Heart left ventricle (tissue), 16 donors: Measurements from ENCODE around the gene CHIT1. TPM values are rescaled to one million over a fixed set of nuclear protein-coding genes. Genes with fewer than 3 reads are reported as not detected.
"Not testable (repeated sequence)": the region's sequence is repeated elsewhere in the genome, so short reads cannot be mapped to it uniquely, and the experiment has no call there.

ENCODE experiments used
- ATAC-seq, 4 donors: fragments of 200-7000 bp; cut with Tn5 transposase; one replicate each; pipeline ENCODE4 v1.9.1; 2020 to 2022; ENCODE audit warnings: moderate library complexity in 4 of 4, mild to moderate bottlenecking in 3 of 4, moderate number of reproducible peaks in 1 of 4
- DNase-seq, 5 donors: peaks; one replicate each; pipeline ENCODE4 v3.0.0-alpha.2; 2020
- H3K27ac ChIP-seq, 12 donors: fragments of 200-600 bp; sonication (generic) in 4 of 12; one replicate each; pipeline versions ENCODE4 v1.5.0 to v1.8.0; 2016 to 2022; ENCODE audit warnings: mild to moderate bottlenecking in 2 of 12
- H3K27me3 ChIP-seq, 9 donors: fragments of 200-600 bp; sonication (generic) in 2 of 9; one replicate each; pipeline versions ENCODE4 v1.5.1 to v1.8.0; 2016 to 2022; ENCODE audit warnings: mild to moderate bottlenecking in 3 of 9
- H3K36me3 ChIP-seq, 9 donors: fragments of 200-600 bp; sonication (generic) in 2 of 9; one replicate each; pipeline versions ENCODE4 v1.5.0 to v1.8.0; 2018 to 2022; ENCODE audit warnings: mild to moderate bottlenecking in 2 of 9
- H3K4me1 ChIP-seq, 12 donors: fragments of 200-600 bp; sonication (generic) in 4 of 12; one replicate each; pipeline versions ENCODE4 v1.5.0 to v1.8.0; 2016 to 2022; ENCODE audit warnings: mild to moderate bottlenecking in 3 of 12
- H3K4me3 ChIP-seq, 12 donors: fragments of 200-600 bp; sonication (generic) in 4 of 12; one replicate each; pipeline versions ENCODE4 v1.5.0 to v1.8.0; 2017 to 2022; ENCODE audit warnings: mild to moderate bottlenecking in 9 of 12, moderate library complexity in 4 of 12
- H3K9me3 ChIP-seq, 12 donors: fragments of 200-600 bp; sonication (generic) in 4 of 12; one replicate each; pipeline versions ENCODE4 v1.5.0 to v1.8.0; 2016 to 2022; ENCODE audit warnings: mild to moderate bottlenecking in 1 of 12
- CTCF ChIP-seq, 12 donors: fragments of 200-600 bp; sonication (generic) in 4 of 12; IDR thresholded peaks; one replicate each; pipeline versions ENCODE4 v1.5.0 to v1.8.0; 2018 to 2022; ENCODE audit warnings: antibody characterized with exemption in 12 of 12, mild to moderate bottlenecking in 5 of 12
- POLR2A ChIP-seq, 2 donors: fragments of 450-650 bp; IDR thresholded peaks; one replicate each; pipeline ENCODE4 v1.6.1; 2017; ENCODE audit warnings: antibody characterized with exemption in 2 of 2, mild to moderate bottlenecking in 2 of 2, moderate library complexity in 2 of 2
- WGBS, 4 donors: extraction: QIAGEN DNeasy Blood & Tissue Kit in 2 of 4; methylation state at CpG; one replicate each; pipeline versions ENCODE4 v1.1.5 to v1.1.7; 2013 to 2018; 5-methylcytosine and 5-hydroxymethylcytosine counted together
- intact Hi-C, 10 donors: fragments of 100-400 bp; cut with DNase I; formaldehyde crosslinking; loops; one replicate each; pipeline versions ENCODE4 v1.11.1 to v1.14.2; 2022
- polyA plus RNA-seq, 2 donors: library from polyadenylated mRNA; stranded (reverse); fragments of 200-250 nt; gene quantifications; one replicate each; pipeline ENCODE4 v1.2.3, GENCODE V29; 2013
- total RNA-seq, 9 donors: library from RNA; depleted of rRNA in 2 of 9; stranded (reverse); fragments of >200 nt in 2 of 9; fragmentation: NEBNext Ultra II Directional in 3 of 9; extraction: Animal tissue kit (Norgen Biotek cat#: 25700) in 3 of 9; gene quantifications; one replicate each; pipeline versions ENCODE4 v1.1.0 to v1.2.4, GENCODE V29; 2016 to 2023
- donor health status: ischemic (EF 13 %, LVEDD 7.1; RV severe dilation, severe dysfunction).
- donor health status: healthy with polysubstance abuse.
- donor health status: DM: no; HTN: yes; CAD: no.
- donor health status: DM: no; HTN: no; CAD: no.
- donor health status: ischemic (EF 25% LVEDD 6.9; RV normal size, moderate dysfunction).
- donor health status: ischemic (EF 25% LVEDD 5.7; RV mildly dilated, moderate dysfunction).
- donor health status: healthy.
- donor health status: DM: yes; HTN: yes; CAD: no.
- donor health status: ischemic (EF 35%, LVEDD 5.7; RV mildly dilated, moderate dysfunction).
- donor health status: nonischemic (EF 11% LVEDD 7.7; RV severe dilation, severe dysfunction).
- donor health status: DM: yes; HTN: yes; CAD: no.
- donor health status: PGD.
- donor health status: ischemic (EF 29% LVEDD 5.4; RV normal size, mild dysfunction).
- donor health status: nonischemic (EF 23%, LVEDD 6.1; RV moderate dilation, normal function).

The CHIT1 gene
- total and polyA plus RNA-seq, 11 donors: 0.05 to 1.7 (median 0.22) TPM; not detected in 6

DNA sequence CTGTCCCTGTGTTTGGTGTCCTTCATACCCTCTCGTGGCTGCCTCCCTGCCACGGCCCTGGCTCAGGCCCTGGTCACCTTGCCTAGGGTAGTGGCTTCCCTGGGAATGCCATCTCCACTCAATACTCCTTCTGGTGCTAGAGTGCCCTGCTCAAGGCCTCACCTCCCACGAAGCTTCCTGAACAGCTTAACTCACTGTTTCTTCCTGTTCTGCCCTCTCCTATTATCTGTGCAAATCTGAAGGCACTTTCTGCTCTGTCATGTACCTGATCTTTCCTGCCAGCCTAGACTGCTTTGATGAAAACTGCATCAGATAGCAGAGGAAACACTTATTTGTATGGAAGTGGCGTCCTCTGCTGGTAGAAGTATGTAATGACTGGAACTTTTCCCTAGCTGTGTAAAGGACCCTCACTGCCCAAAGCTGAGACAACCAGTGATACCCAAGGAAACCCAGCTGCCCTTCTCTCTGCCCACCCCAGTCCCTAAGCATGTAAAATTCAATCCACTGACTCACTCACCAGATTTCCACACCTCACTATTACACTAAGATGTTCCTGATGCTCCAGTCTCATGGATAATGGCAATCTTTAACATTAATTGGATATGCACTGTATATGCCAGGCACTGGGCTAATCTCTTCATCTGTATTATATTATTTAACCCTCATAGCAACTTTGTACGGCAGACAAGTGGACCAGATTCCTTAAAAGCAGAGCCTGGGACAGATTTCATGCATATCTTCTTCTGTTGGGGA, 39.6 kb upstream of the CHIT1 start:
- H3K27me3 ChIP-seq: no peaks in the 10 kb centered on the region
- H3K9me3 ChIP-seq: no peaks in the 10 kb centered on the region
- H3K4me3 ChIP-seq: no peak overlapping the region
- no peaks in the 10 kb centered on the region for H3K36me3 ChIP-seq
- no peak overlapping the region for H3K27ac ChIP-seq
- TF ChIP-seq POLR2A (IDR thresholded peaks at IDR 0.05) (no peak), CTCF (IDR thresholded peaks at IDR 0.05) (peak; percentile 79 to 97 (median 90))
- H3K4me1 ChIP-seq: peaks cover 0 to 44% (median 24%) of the 10 kb centered on the region in 12 donors
- intact Hi-C loops: loop anchor here in 4 of 10 donors (1.0 to 5.0 kb wide), 3 partner anchors 70 to 232 kb away; no protein-coding TSS in a partner anchor
- ATAC-seq (peak in 1 of 4 donors; percentile 8), DNase-seq (no peak)
- 28 to 38% (median 34%) methylated on average over 5 of the region's 5 CpGs for WGBS, 4 donors

GRCh38 chr1:203267912-203268311, 38.4 kb upstream of the CHIT1 start:
- Histone ChIP-seq H3K9me3 (no peaks in the 10 kb centered on the region), H3K4me1 (peaks cover 0 to 32% (median 13%) of the 10 kb centered on the region in 12 donors), H3K27ac (peak overlapping the region in 11 of 12 donors; percentile 71 to 92 (median 88)), H3K4me3 (peak overlapping the region in 10 of 12 donors; percentile 37 to 69 (median 63)), H3K27me3 (no peaks in the 10 kb centered on the region), H3K36me3 (no peaks in the 10 kb centered on the region)
- no peak for TF ChIP-seq POLR2A (IDR thresholded peaks at IDR 0.05)
- DNase-seq (no peak), ATAC-seq (no peak)
- intact Hi-C loops: loop anchor here in 3 of 10 donors (2.0 to 5.0 kb wide), 2 partner anchors 71 to 231 kb away; no protein-coding TSS in a partner anchor
- 51 to 66% (median 57%) methylated on average over 15 of the region's 15 CpGs for WGBS, 4 donors

DNA sequence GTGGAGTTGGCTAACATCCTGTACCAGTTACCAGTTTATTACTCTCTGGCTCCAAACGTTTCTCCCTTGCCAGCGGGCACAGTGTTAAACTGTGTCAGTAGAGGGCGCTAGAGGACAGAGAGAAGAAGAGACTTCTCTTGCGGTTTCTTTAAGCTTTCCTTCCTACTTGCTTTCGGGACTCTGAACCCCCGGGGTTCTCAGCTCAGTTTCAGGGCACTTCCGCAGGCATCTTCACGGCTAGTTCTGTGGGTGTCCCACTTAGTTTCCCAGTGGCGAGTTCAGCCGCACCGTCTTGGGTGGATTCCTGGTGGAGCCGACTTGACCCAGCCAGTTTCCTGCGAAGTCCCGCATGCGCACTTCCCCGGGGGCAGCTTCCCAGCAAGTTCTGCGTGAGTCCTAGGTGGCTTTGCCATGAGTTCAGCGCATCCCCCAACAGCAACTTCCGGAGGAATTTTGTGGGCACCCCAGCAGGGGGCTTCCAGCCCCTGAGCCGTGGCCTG, 37.9 kb upstream of the CHIT1 start:
- peak; percentile 47 to 74 (median 72) for ATAC-seq

DNA sequence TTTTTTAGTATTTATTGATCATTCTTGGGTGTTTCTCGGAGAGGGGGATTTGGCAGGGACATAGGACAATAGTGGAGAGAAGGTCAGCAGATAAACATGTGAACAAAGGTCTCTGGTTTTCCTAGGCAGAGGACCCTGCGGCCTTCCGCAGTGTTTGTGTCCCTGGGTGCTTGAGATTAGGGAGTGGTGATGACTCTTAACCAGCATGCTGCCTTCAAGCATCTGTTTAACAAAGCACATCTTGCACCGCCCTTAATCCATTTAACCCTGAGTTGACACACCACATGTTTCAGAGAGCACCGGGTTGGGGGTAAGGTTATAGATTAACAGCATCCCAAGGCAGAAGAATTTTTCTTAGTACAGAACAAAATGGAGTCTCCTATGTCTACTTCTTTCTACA, 36.7 kb upstream of the CHIT1 start:
- not testable (repeated sequence) for H3K27me3 ChIP-seq, DNase-seq, H3K36me3 ChIP-seq, H3K9me3 ChIP-seq, H3K4me3 ChIP-seq, ATAC-seq, H3K27ac ChIP-seq
- intact Hi-C loops: loop anchor here in 2 of 10 donors (5.0 kb wide), 1 partner anchor 229 kb away; no protein-coding TSS in a partner anchor
- peaks cover 0 to 21% (median 5%) of the 10 kb centered on the region in 12 donors for H3K4me1 ChIP-seq
- 58 to 77% (median 65%) methylated on average over 4 to 5 of the region's 5 CpGs for WGBS, 4 donors

More for the DNA sequence above, 37.9 kb upstream of the CHIT1 start:
- Histone ChIP-seq H3K9me3 (no peaks in the 10 kb centered on the region), H3K27me3 (no peaks in the 10 kb centered on the region), H3K4me1 (peaks cover 0 to 27% (median 8%) of the 10 kb centered on the region in 12 donors), H3K36me3 (no peaks in the 10 kb centered on the region), H3K4me3 (peak overlapping the region; percentile 37 to 69 (median 60)), H3K27ac (peak overlapping the region; percentile 63 to 92 (median 87))
- DNase-seq: peak; percentile 81 to 89 (median 84)
- intact Hi-C loops: loop anchor here in 2 of 10 donors (5.0 kb wide), 1 partner anchor 230 kb away; no protein-coding TSS in a partner anchor
- 0 to 1% (median 0%) methylated on average over 7 to 20 of the region's 20 CpGs for WGBS, 4 donors
- TF ChIP-seq CTCF (IDR thresholded peaks at IDR 0.05) (peak; percentile 85 to 97 (median 95)), POLR2A (IDR thresholded peaks at IDR 0.05) (no peak)

GRCh38 chr1:203265541-203265940, 36.1 kb upstream of the CHIT1 start:
- H3K4me3 ChIP-seq: no peak overlapping the region
- TF ChIP-seq CTCF (IDR thresholded peaks at IDR 0.05) (no peak), POLR2A (IDR thresholded peaks at IDR 0.05) (no peak)
- H3K4me1 ChIP-seq: peaks cover 0 to 15% (median 2%) of the 10 kb centered on the region in 12 donors
- 62 to 76% (median 70%) methylated on average over 4 of the region's 4 CpGs for WGBS, 4 donors
- H3K27me3 ChIP-seq: no peaks in the 10 kb centered on the region
- no peaks in the 10 kb centered on the region for H3K36me3 ChIP-seq
- no peak for DNase-seq
- no peaks in the 10 kb centered on the region for H3K9me3 ChIP-seq
- intact Hi-C loops: loop anchor here in 2 of 10 donors (5.0 kb wide), 1 partner anchor 228 kb away; no protein-coding TSS in a partner anchor
- no peak for ATAC-seq
- H3K27ac ChIP-seq: no peak overlapping the region
